VCaP (cell line): Measurements from ENCODE around the gene KANSL1.

Experiments
- H3K27ac ChIP-seq: fragments of 450-650 bp; 2 replicates; pipeline ENCODE4 v1.5.1; 2017
- CTCF ChIP-seq: fragments of 450-650 bp; conservative IDR thresholded peaks from 2 replicates; pipeline ENCODE4 v1.5.1; 2017; ENCODE audit warnings: mild to moderate bottlenecking, moderate library complexity

Gene KANSL1

GRCh38 chr17:46031440-46031839 is 161.8 kb downstream of the KANSL1 start:
- H3K27ac ChIP-seq = no peak overlapping the region
- TF ChIP-seq CTCF = no peak

- no peak overlapping the region for H3K27ac ChIP-seq
- TF ChIP-seq CTCF = no peak
Measured at GRCh38 chr17:46030752-46031151, 162.5 kb downstream of the KANSL1 start.

GRCh38 chr17:46029627-46030026 is 163.6 kb downstream of the KANSL1 start:
- H3K27ac ChIP-seq = no peak overlapping the region
- no peak for TF ChIP-seq CTCF

- 0 out of 2 replicates have a peak overlapping the region, but pooled peaks have one; percentile 2 for H3K27ac ChIP-seq
- TF ChIP-seq CTCF = no peak
Measured at GRCh38 chr17:46028981-46029565, 164.2 kb downstream of the KANSL1 start.

- no peak overlapping the region for H3K27ac ChIP-seq
- TF ChIP-seq CTCF = no peak
Measured at GRCh38 chr17:46028374-46028773, 164.9 kb downstream of the KANSL1 start.

- no peak for TF ChIP-seq CTCF
- no peak overlapping the region for H3K27ac ChIP-seq
Measured at GRCh38 chr17:46027976-46028325, 165.3 kb downstream of the KANSL1 start.

GRCh38 chr17:46027048-46027975 is 165.9 kb downstream of the KANSL1 start:
- no peak for TF ChIP-seq CTCF
- H3K27ac ChIP-seq = no peak overlapping the region
